Activated CD8-positive, alpha-beta memory T cell treated with anti-CD3 and anti-CD28 coated beads, Interleukin-2, amount 50 U/mL, for 4 hours (primary cell): ENCODE measurements around the gene FNDC3A.
"Not testable (repeated sequence)": the region's sequence is repeated elsewhere in the genome, so short reads cannot be mapped to it uniquely, and the experiment has no call there.

ENCODE experiments used
- DNase-seq: peaks from one replicate; pipeline ENCODE4 v3.0.0-alpha.2; 2020

Gene FNDC3A

DNA sequence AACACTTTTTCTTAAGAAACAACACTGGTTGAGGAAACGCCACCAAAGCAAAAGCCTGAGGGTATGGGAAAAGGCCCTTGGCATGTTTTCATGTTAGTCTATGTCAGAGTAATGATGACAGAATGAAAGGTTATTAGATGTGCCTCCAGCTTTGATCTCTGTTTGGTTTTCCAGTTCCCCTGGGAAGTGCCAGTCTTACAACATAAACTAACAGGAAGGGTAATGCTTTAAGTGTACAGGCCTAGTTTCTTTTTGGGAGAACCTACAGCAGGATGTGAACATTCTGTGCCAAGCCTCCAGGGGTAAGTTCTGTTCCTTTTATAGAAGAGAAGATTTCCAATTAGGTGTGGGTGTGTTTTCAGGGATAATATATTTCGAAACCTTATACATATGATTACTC, 121.7 kb downstream of the FNDC3A start:
- DNase-seq: no peak

DNA sequence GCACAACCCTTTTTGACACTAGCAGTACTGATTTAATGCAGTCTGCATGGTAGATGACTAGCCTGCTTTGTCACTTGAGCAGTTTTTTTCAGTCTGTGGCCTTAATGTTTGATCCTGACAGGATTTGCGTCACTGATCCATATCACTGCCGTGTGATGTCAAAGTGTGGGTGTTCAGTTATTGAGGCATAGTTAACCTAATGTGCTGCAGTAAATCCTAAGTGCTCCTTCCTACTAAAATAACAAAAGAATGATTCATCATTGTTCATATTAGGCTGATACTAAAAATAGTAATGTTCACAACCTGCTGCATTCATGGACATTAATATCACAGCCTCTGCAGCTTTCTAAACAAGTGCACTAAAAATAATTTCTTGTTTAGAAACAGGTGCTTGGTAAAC, 122.5 kb downstream of the FNDC3A start:
- DNase-seq: no peak

DNA sequence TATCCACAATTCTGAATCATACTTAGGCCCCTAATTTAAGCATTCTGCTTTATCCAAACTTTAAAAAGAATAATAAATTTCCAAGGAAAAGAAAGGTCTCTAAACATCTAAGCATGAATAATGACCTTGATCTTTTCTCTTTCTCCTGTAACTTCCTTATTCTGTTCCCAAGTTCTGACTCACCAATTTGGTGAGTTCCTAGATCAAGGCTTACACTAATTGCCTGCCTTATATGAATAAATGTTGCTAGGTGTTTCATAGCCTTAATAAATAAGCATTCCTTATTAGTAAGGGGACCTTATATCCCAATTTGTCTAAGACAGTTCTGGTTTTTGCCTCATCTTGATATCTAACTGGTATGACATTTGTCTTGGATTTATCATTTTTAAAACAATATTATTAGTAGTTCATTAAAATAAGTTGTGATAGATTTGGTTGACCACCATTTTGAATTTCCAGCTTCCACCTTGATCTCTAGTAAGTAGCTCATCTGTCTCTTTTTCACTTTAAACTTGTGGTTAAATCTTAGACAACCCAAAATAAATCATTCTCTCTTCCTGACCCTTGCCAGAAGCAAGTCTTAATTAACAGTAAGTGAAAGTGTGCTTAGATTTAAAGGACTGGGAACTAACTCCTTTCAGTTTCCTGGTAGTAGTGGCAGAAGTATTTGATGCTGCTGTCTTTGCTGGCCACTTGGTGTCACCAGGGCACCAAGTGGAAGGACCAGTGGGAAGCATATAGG, 123.2 kb downstream of the FNDC3A start:
- no peak for DNase-seq

DNA sequence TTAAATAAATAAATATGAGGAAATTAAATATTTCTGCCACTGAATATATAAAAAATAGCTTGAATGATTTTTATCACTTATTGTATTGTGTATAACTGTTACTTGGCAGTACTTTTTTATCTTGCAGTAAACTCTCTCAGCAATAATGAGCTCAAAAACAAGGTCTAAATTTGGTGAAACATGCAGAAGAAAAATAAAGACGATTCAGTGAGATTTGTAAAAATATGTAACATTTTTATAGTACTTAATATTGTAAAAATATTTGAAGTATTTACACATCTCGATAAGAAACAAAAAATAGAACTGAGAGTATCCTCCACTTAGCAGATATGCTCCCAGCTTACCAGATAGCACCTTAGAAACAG, 123.8 kb downstream of the FNDC3A start:
- no peak for DNase-seq

DNA sequence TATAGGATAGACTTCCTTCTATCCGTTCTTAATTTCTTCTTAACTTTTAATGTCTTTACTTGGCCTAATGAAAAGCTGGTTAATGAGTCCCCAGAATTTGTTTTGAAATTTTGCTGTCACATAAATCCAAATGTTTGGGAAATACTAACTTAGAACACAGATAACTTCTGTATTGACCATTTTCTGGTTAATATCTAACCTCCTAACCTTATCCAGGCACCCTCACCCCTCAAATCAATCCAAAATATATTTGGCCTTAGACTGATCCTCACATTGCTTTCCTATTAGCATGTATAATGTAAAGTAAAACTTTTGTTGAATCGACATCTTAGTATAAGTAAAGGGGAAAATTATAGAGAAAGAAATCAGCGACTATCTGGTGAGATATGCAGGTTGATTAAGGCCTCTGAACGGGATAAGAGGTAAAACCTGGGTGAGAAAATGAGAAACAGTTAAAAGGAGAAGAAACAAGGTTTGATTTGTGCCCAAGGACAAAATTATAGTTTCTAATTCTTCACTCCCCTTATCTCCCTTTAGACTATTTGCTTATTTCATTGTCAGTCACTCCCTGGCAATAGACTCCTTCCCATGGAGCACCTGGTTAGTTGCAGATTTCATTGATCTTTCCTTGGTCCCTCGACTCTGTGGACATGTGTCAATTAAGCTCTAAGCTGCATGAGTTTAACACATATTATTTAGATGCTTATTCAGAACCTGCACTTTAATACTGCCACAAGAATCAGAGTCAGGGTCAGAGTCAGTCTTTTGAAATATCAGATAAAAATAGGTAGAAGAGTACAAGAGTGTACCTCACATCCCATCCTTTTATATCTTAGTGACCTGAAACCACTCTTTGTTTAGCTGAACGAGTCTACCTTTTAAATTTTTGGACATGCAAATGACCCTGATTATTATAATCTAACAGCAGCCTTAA, 125.2 kb downstream of the FNDC3A start:
- DNase-seq: no peak

DNA sequence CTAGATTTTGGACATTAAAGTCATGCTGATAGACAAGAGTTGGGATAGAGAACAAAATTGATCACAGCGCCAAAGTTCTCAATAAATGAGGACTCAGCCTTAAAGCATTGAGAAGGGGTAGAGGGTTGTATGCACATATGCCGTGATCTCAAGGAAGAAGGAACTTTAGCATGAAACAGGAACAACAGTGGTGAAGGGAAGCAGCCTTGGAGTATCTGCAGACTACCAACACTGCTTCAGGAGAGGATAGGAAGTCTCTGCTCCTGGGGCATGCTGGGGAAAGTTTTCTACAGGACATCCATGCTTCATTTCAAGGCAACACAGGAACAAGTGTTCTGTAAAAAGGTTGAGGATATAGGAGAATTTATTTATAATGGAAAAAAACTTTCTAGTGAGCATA, 132.5 kb downstream of the FNDC3A start:
- DNase-seq: no peak

DNA sequence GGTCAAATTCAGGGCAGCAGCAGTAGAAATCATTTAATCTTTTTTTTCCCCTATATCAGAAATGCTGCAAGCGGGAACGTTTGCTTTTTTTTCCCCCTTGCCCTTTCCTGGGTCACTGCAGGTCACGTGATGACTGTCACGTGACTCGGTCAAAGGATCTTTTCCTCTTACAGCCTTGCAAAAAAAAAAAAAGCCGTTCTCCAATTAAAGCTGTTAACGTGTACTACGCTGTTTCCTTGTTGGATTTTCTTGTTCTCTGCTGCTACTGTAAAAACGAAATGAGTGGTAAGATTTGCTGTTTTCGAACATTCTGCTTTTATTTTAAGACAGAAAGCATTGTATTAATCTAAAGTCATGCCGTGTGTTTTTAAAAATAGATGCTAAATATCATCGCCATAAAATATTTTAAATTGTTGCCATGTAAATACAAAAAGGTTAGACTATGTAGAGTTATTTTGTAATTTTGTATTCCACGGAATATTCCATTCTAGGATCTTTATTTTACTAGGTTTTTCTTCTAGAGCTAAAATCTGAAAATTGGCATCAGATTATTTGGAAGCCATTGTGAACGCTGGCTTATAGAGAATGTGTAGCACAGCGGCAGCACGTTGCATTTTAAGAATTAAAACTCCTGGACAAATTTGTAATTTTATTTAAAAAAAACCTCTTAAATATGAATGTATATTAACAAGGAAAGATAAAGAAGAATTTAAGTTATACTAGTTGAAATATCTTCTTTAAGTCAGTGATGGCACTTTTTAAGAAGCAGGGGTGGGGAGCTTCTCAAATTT, 134.6 kb downstream of the FNDC3A start:
- peak; percentile 66 for DNase-seq

DNA sequence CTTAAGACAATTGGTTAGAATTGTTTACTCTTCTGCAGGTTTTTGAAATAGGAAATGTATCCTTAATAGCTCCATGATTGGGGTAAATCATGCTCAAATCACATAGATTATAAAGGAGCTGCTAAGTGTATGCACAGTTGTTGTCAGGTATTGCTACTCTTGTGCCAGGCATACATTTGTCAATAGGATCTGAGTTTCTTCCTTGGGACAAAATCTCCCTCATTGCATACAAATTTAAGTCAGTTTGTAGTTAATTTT, 135.1 kb downstream of the FNDC3A start:
- DNase-seq: no peak

DNA sequence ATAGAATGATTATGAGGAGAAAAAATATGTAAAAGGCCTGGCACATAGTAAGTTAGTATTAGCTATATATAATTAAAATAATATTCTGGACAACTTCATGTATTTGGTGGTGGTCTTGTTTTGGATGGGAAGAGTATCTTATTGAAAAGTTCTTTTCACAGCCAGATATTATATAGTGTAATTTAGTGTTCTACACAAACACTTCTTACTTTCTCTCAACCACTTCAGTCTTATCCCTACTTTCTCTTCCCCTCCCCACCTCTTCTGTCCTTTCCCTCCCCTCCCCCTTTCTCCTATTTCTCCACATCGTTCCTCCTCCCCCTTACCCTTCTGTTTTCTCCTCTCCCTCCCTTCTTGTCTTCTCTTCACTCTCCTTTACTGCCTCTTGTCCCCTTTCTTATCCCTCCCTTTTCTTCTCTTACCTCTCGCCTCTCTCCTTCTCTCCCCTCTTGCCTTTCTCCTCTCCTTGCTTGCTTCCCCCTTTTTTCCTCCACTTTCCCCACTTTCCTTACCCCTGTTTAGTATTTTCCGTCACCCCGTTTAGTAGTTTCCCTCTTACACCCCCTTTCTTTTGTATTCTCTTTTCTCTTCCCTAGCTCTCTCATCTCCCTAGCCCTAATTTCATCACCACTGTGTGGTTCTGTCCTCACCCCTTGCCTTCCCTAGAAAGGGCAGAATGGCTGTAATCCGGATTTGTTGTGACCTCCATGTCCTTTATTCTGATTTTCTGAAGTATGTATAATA, 137.2 kb downstream of the FNDC3A start:
- DNase-seq: no peak

DNA sequence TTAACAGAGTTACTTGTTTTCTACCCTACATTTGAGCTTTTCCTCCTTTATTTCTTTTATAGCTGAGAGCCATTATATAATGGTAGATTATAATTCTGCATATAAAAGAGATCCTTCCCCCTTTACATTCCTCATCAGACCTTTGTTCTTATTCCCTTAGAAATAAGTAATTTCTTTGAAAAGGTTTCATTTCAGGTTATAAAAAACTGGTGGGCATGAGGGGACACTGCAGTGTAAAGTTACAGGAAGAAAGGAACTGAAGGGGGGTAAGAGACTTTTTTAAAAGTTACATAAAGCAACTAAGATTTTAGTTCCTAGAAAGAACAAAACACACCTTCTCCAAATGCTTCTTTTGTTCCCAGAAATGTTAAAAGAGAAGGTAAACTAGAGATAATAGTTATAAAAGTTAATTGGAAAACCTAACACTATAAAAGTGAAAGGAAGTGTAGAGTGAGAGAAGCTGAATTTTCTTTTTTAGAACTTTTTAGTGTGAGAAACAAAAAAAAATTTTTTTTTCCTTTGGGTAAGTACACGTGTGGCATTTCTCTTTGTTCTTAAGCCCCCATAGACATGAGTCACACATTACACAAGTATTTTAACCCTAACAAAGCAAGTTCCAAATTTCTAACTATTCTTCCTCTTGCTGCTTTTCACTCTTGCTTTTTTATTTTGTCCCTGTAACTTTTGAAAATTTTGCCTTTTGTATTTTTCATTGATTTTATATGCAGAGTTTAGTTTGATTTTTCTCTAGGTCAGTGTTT, 138.0 kb downstream of the FNDC3A start:
- no peak for DNase-seq

DNA sequence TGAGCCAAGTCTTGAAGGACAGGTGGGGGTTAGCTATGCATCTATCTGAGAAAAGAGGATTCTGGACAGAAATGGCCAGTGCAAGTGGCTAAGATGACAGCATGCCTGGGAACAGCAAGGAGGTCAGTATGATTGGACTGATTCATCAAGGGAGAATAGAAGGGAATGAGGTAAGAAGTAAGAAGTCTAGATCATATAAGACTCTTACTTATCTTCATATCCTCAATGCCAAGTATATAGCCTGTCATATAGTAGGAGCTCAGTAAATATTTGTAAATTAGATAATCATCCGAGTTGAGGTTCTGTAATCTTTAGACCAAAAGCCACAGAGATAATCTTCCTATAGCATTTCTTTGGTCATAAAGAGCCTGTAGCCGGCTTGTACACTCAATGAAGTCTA, 141.2 kb downstream of the FNDC3A start:
- no peak for DNase-seq

DNA sequence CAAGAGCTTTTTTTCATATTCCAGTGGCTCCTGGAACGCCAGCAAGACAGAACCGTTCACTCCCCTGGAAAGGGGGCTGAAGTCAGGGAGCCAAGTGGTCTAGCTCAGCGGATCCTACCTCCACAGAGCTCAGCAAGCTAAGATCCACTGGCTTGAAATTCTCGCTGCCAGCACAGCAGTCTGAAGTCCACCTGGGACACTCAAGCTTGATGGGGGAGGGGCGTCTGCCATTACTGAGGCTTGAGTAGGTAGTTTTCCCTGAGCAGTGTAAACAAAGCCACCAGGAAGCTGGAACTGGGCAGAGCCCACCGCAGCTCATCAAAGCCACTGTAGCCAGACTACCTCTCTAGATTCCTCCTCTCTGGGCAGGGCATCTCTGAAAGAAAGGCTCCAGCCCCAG, 142.7 kb downstream of the FNDC3A start:
- not testable (repeated sequence) for DNase-seq

DNA sequence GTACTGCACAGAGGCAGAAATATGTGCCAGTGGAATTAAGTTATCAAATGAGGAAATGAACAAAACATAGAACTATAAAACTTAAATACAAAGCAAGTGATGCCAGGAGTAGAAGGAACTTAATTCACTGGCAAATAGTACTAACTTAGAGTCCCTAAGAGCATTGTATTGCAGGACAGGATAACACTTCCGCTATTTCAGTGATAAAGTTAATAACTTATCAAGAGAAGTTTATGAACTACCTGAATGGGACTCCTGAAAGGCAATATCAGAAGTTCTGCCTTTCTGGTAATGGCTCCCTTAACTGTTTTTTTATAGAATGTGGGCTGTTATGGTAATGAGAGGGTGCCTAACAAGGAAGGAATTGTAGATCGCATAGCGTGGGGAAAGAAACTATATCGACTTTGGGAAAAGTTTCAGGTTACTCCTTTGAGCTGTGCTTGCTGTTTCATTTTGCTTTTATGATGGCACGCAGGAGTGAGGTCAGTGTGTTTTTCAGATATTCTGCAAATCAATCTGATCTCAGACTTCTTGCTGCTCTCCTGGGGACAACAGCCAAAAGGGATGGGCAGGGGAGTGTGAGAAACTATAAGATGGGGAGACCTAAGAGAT, 149.1 kb downstream of the FNDC3A start:
- DNase-seq: no peak

DNA sequence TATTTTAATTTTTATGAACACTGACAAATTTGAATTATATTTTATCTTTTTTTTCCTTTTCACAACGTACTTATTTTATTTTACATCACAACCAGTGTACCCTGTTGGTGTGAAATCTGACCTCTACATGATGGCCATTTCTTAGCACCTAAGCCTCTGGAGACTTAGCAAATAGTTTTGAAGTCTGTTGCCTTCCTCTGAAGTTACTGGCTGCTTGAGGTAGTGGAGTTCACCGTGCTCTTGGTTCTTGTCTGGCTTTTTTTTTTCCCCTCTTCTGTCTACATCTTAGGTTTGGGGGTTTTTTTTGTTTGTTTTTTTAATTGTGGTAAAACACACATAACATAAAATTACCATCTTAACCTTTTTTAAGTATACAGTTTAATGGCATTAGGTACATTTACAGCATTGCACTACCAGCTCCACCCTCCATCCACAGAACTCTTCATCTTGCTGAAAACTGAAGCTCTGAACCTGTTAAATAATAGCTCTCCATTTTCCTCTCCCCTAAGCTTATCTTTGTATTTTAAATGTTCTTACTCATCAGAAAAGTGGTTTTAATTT, 150.3 kb downstream of the FNDC3A start:
- no peak for DNase-seq

DNA sequence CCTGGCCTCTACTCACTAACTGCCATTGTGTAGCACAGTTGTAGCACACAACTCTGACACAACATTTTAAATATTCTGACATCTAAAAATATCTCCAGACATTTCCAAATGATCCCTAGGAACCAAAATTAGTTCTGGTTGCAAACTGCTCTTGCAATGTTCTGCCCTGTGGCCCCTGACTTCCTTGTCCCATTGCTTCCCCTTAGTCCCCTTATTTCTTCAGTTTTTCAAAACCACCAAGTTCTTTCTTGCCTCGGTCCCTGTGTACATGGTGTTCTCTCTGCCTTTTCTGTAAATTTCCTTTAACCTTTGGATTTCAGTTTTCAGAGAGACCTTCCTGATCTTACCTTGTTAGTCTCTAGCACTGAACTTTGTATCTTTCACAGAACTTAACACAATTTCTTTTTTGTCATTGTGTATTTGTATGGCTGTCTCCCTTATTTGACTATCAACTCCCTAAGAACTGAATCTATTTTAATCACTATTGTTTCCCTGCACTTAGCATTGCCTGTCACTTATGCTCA, 156.8 kb downstream of the FNDC3A start:
- no peak for DNase-seq

DNA sequence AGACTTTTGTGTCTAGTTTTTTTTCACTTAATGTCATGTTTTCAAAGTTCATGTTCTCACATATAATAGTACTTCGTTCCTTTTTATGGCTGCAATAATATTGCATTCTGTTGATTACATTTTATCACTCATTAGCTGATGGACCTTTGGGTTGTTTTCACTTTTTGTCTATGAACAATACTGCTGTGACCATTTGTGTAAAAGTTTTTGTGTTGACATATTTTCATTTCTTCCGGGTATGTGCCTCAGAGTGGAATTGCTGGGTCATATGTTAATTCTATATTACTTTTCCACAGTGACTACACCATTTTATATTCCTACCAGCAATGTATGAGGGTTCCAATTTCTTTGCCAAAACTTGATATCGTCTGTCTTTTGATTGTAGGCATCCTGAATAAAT, 158.6 kb downstream of the FNDC3A start:
- no peak for DNase-seq

DNA sequence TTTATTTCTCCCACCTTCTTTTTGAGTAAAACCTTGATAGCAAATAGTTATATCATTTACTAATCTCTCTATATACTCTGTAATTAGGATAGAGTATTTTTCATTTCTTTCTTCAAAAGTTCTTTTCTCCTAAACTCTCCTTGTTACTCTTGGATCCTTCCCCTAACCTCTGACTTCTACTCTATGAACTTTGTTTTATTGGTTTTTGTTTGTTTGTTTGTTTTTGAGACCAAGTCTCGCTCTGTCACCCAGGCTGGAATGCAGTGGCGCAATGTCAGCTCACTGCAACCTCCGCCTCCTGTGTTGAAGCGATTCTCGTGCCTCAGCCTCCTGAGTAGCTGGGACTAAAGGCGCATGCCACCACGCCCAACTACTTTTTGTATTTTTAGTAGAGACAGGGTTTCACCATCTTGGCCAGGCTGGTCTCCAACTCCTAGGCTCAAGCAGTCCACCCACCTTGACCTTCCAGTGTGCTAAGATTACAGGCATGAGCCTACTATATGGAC, 161.5 kb downstream of the FNDC3A start:
- not testable (repeated sequence) for DNase-seq

DNA sequence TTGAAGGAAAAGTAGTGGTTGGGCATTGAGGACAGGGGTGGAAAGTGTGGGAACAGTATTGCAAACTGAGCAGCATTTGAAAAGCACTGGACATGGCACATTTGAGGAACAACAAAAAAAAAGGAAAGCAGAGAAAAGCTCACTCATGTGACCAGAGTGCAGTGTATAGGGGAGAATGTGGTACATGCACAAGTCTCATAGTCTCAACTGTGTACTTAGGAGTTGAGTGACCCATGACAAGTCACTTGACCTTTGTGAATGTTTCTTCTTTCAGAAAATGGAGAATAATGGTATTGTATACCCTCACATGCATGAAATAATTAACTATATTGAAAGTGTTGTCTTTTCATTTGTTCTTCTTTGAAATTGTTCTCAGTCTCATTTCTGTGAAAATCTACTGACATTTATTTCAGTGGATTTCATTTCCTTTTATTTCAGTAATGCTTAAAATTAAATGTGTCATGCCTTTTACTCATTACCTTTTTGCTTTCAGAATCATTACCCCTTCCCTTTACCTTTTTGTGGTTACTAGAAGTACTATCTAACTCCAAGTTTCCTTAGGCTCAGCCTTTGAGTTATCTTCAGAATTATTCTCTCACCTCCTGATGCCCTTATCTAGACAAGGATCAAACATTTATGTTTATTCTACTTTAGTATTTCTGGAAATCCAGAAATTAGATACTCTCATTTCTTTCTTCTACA, 165.3 kb downstream of the FNDC3A start:
- no peak for DNase-seq

DNA sequence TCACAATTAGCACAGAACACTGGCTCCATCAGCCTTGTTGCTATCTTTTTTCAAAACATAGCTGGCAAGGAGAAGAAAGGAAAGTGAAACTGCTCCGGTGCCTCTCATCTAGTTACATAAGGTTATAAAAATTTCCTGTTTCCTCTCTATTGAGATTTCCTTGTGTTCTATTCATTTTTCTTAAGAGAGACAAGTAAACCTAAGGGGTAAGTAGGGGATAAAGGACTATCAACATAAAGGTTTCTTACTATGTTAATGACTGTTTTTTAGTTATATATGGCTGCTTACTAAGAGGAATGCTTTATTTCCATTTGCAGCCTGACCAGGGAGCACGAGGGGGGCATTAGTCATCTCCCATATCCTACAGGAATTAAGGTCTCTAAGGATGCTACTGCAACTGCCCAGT, 171.2 kb downstream of the FNDC3A start:
- DNase-seq: no peak

DNA sequence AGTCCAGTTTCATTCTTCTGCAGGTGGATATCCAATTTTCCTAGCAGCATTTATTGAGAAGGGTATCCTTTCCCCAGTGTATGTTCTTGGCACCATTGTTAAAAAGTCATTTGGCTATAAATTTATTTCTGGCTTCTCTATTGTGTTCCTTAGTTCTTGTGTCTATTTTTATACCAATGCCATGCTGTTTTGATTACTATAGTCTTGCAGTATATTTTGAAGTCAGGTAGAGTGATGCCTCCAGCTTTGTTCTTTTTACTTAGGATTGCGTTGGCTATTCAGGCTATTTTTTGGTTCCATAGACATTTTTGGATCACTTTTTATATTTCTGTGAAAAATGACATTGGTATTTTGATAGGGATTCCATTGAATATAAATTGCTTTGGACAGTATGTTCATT, 172.7 kb downstream of the FNDC3A start:
- DNase-seq: no peak
